Chondrocyte (in vitro differentiated cells): ENCODE data around the gene RASL11B. TPM values are rescaled to one million over a fixed set of nuclear protein-coding genes. Genes with fewer than 3 reads are reported as not detected.

ENCODE experiments used
- DNase-seq: peaks from one replicate; pipeline ENCODE4 v3.0.0; 2021; ENCODE audit warnings: mixed read lengths, low spot score
- H3K27ac Mint-ChIP-seq: one replicate; pipeline ENCODE4 v1.8.0; 2021; ENCODE audit warnings: mild to moderate bottlenecking, moderate library complexity, mixed read lengths; ENCODE audit not compliant: unreplicated experiment
- H3K27me3 Mint-ChIP-seq: 2 replicates; pipeline ENCODE4 v1.8.0; 2021; ENCODE audit warnings: low read depth, mixed read lengths
- H3K36me3 Mint-ChIP-seq: 2 replicates; pipeline ENCODE4 v1.8.0; 2021; ENCODE audit warnings: low read depth, mixed read lengths
- H3K4me1 Mint-ChIP-seq: 2 replicates; pipeline ENCODE4 v1.8.0; 2021; ENCODE audit warnings: low read depth, mild to moderate bottlenecking, mixed read lengths
- H3K4me3 Mint-ChIP-seq: one replicate; pipeline ENCODE4 v1.8.0; 2021; ENCODE audit warnings: mild to moderate bottlenecking, moderate library complexity, mixed read lengths; ENCODE audit not compliant: unreplicated experiment
- H3K9me3 Mint-ChIP-seq: 2 replicates; pipeline ENCODE4 v1.8.0; 2021; ENCODE audit warnings: low read depth, mixed read lengths
- total RNA-seq: library from RNA; stranded (reverse); gene quantifications from 3 replicates; pipeline ENCODE4 v1.2.1, GENCODE V29; 2021
- TF ChIP-seq, protein P1 (sequence below): fragments of 200-600 bp; sonication (generic); IDR thresholded peaks from 2 replicates; pipeline ENCODE4 v1.5.0; 2021; ENCODE audit warnings: antibody characterized with exemption, mild to moderate bottlenecking, moderate library complexity

The RASL11B gene
- total RNA-seq, 1 donor from 2014 or later, result 8.1 TPM

DNA sequence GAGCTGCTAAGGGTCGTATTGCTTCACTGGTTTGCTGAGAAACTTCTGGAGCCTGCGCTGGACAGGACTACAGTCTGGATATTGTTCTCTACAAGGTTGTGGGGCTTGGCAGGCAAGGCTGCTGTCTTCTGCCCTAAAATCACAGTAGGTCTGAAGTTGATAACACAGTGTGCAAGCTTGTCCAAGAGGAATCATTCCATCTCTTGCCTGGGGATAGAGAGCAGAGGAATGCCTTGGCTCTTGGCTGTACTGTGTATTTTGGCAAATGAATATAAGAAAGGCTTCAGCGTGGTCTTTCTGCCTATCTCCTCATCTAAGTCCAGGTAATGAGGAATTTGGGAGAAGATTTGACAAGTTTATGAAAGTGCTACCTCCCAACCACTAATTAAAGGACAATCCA is 9.4 kb upstream of the RASL11B start:
- peaks cover 30% of the 10 kb centered on the region for H3K4me1 Mint-ChIP-seq
- DNase-seq, result no peak

DNA sequence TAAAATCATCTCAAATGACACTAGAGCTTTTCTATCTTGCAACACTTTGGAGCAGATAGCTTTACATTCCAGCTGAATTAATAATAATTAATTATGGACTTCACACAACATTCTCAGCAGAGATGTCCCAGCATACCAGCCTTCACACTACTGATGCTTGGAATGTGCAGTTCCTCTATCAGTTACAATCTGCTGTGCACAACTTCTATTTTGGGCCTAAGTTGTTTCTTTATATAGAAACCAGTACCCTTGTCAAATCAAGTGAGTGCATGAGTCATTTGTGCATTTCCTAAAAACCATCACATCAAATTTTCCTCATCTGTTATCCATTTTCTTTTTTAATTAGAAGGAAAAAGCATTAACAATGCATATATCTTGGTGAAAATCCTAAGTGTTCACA is 8.8 kb upstream of the RASL11B start:
- peaks cover 6% of the 10 kb centered on the region for H3K9me3 Mint-ChIP-seq
- H3K4me1 Mint-ChIP-seq, result peaks cover 30% of the 10 kb centered on the region
- DNase-seq, result no peak
- no peaks in the 10 kb centered on the region for H3K36me3 Mint-ChIP-seq
- H3K27me3 Mint-ChIP-seq, result no peaks in the 10 kb centered on the region
- TF ChIP-seq, protein P1, sequence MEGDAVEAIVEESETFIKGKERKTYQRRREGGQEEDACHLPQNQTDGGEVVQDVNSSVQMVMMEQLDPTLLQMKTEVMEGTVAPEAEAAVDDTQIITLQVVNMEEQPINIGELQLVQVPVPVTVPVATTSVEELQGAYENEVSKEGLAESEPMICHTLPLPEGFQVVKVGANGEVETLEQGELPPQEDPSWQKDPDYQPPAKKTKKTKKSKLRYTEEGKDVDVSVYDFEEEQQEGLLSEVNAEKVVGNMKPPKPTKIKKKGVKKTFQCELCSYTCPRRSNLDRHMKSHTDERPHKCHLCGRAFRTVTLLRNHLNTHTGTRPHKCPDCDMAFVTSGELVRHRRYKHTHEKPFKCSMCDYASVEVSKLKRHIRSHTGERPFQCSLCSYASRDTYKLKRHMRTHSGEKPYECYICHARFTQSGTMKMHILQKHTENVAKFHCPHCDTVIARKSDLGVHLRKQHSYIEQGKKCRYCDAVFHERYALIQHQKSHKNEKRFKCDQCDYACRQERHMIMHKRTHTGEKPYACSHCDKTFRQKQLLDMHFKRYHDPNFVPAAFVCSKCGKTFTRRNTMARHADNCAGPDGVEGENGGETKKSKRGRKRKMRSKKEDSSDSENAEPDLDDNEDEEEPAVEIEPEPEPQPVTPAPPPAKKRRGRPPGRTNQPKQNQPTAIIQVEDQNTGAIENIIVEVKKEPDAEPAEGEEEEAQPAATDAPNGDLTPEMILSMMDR, result no peak
- no peak overlapping the region for H3K4me3 Mint-ChIP-seq
- peak overlapping the region; percentile 78 for H3K27ac Mint-ChIP-seq

More for the DNA sequence above, 9.4 kb upstream of the RASL11B start:
- no peak overlapping the region for H3K4me3 Mint-ChIP-seq
- H3K36me3 Mint-ChIP-seq, result no peaks in the 10 kb centered on the region
- TF ChIP-seq, protein P1, result no peak
- no peaks in the 10 kb centered on the region for H3K27me3 Mint-ChIP-seq
- H3K9me3 Mint-ChIP-seq, result no peaks in the 10 kb centered on the region
- peak overlapping the region; percentile 78 for H3K27ac Mint-ChIP-seq

DNA sequence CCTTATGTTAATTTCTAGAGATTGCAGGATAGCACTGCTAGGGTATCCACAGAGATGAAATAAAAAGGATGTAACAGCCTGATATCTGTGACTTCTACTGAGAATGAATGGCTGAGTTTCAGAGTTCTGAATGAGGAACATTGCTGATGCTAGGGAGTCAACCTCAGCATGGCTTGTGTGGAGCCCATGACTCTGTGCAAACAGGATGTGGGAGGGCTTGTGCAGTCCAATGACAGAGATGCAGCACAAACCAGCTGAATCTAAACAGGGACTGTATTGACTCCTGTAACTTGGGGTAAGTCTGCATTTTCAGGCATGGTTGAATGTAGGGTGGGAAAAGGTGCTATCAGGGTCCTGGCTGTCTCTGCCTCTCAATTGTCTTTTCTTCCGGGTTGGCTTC is 5.3 kb upstream of the RASL11B start:
- peaks cover 34% of the 10 kb centered on the region for H3K4me1 Mint-ChIP-seq
- peaks cover 10% of the 10 kb centered on the region for H3K9me3 Mint-ChIP-seq
- no peaks in the 10 kb centered on the region for H3K27me3 Mint-ChIP-seq
- TF ChIP-seq, protein P1, result no peak
- no peak overlapping the region for H3K27ac Mint-ChIP-seq
- peaks cover 3% of the 10 kb centered on the region for H3K36me3 Mint-ChIP-seq
- DNase-seq, result no peak
- no peak overlapping the region for H3K4me3 Mint-ChIP-seq

DNA sequence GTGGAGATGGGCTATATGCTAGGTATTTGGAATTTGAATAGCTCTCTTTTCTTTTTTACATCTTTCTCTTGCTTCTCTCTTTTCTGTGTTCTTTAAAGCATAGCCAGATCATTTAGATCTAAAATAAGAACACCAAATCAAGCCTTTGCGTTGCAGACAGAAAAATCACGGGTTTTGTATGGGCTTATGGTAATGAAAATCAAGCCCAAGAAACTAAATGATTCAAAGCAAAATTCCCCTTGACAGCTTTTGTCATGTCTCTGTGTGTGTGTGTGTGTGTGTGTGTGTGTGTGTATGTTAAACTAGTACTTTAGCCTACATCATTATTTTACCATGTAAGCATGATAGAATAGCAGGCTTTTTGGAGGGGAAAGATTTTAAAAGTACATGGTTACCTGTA is 1.8 kb upstream of the RASL11B start:
- Mint-ChIP-seq H3K4me3 (no peak overlapping the region), H3K36me3 (peaks cover 3% of the 10 kb centered on the region), H3K27me3 (no peaks in the 10 kb centered on the region), H3K9me3 (peaks cover 10% of the 10 kb centered on the region), H3K27ac (no peak overlapping the region), H3K4me1 (peaks cover 34% of the 10 kb centered on the region)
- DNase-seq, result no peak
- TF ChIP-seq, protein P1, result no peak

DNA sequence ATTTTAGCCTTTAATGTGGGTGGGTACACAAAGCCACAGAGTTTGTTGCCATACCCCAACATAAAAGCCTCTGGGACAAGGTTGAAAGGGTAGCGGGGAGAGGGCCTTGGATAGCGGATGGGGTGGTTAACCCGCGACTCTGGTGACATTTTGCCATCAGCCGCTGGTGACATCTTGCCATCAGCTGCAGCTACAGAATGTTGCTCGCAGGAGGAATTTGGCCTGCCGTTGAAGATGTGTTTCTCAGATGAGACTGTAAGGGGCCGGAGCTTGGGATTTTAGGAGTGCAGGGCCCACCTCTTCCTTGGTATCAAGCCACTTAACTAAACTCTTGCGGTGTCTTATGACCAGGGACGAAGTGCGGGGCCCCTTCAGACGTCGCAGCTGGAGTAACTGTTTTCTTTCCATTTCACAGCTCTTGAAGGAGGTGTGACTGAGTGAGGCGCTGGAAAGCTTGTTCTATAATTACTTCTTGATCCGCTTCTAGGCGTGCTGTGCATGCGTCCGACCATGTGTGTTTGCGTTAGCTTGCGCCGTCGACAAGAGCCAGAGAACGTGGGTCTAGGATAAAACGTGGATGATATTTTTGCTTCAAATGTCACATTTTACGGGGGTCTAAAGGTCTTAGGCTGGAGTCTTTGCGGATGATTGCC is 820 bp upstream of the RASL11B start:
- Mint-ChIP-seq H3K9me3 (peaks cover 10% of the 10 kb centered on the region), H3K27ac (no peak overlapping the region), H3K4me3 (peak overlapping the region; percentile 83), H3K27me3 (no peaks in the 10 kb centered on the region), H3K36me3 (peaks cover 10% of the 10 kb centered on the region), H3K4me1 (peaks cover 42% of the 10 kb centered on the region)
- TF ChIP-seq, protein P1, result no peak
- no peak for DNase-seq
